Neural cell (in vitro differentiated cells): ENCODE data around the gene DPEP2. TPM values are rescaled to one million over a fixed set of nuclear protein-coding genes. Genes with fewer than 3 reads are reported as not detected.

Source experiments
- H2AFZ ChIP-seq: fragments of 200-600, 300-800 bp; sonication (generic), shearing (Covaris generic); 2 replicates; pipeline ENCODE4 v1.6.0; 2014; ENCODE audit warnings: low read depth, mild to moderate bottlenecking, antibody characterized with exemption, low read length, moderate library complexity
- H3F3A ChIP-seq: fragments of 200-600 bp; shearing (Covaris generic); 2 replicates; pipeline ENCODE4 v1.6.1; 2016; ENCODE audit warnings: mild to moderate bottlenecking, moderate library complexity, mixed read lengths, antibody characterized with exemption, low read length; ENCODE audit not compliant: insufficient read depth, poor library complexity, severe bottlenecking
- H3K27ac ChIP-seq: fragments of 200-600, 300-800 bp; sonication (generic), shearing (Covaris generic); 2 replicates; pipeline ENCODE4 v1.5.1; 2014; ENCODE audit warnings: mild to moderate bottlenecking, low read length, moderate library complexity
- H3K27me3 ChIP-seq: fragments of 300-800, 200-600 bp; sonication (generic), shearing (Covaris generic); 2 replicates; pipeline ENCODE4 v1.6.0; 2014; ENCODE audit warnings: mild to moderate bottlenecking, low read depth, low read length, moderate library complexity; ENCODE audit not compliant: insufficient read depth
- H3K36me3 ChIP-seq: fragments of 300-800, 200-600 bp; sonication (generic), shearing (Covaris generic); 2 replicates; pipeline ENCODE4 v1.5.1; 2014; ENCODE audit warnings: mild to moderate bottlenecking, antibody characterized with exemption, low read length, moderate library complexity; ENCODE audit not compliant: insufficient read depth
- H3K4me2 ChIP-seq: fragments of 300-800, 200-600 bp; sonication (generic), shearing (Covaris generic); 2 replicates; pipeline ENCODE4 v1.6.0; 2014; ENCODE audit warnings: mild to moderate bottlenecking, low read length
- H3K4me3 ChIP-seq: fragments of 300-800, 200-600 bp; sonication (generic), shearing (Covaris generic); 2 replicates; pipeline ENCODE4 v1.5.1; 2014; ENCODE audit warnings: mild to moderate bottlenecking, low read length, moderate library complexity
- H3K79me2 ChIP-seq: fragments of 200-600 bp; shearing (Covaris generic); replicated peaks from 2 replicates; pipeline ENCODE4 v1.6.0; 2014; ENCODE audit warnings: mild to moderate bottlenecking, low read length, moderate library complexity; ENCODE audit not compliant: insufficient read depth
- H3K9ac ChIP-seq: fragments of 300-800, 200-600 bp; sonication (generic), shearing (Covaris generic); 2 replicates; pipeline ENCODE4 v1.6.1; 2016; ENCODE audit warnings: mild to moderate bottlenecking, low read length, mixed read lengths
- H3K9me2 ChIP-seq: fragments of 200-600 bp; shearing (Covaris generic); 2 replicates; pipeline ENCODE4 v1.6.1; 2016; ENCODE audit warnings: mild to moderate bottlenecking, low read length, mixed read lengths; ENCODE audit not compliant: insufficient read depth
- H3K9me3 ChIP-seq: fragments of 200-600, 300-800 bp; sonication (generic), shearing (Covaris generic); 2 replicates; pipeline ENCODE4 v1.6.1; 2016; ENCODE audit warnings: mild to moderate bottlenecking, mixed run types, low read length, moderate library complexity, mixed read lengths
- H4K20me1 ChIP-seq: fragments of 200-600 bp; shearing (Covaris generic); 2 replicates; pipeline ENCODE4 v1.6.1; 2016; ENCODE audit warnings: mild to moderate bottlenecking, mixed run types; ENCODE audit not compliant: insufficient read depth
- CTCF ChIP-seq: fragments of 450-650 bp; IDR thresholded peaks from 2 replicates; pipeline ENCODE4 v1.5.1; 2014; ENCODE audit warnings: antibody characterized with exemption, mild to moderate bottlenecking, moderate library complexity; ENCODE audit not compliant: poor library complexity, severe bottlenecking
- EP300 ChIP-seq: fragments of 450-650 bp; conservative IDR thresholded peaks from 2 replicates; pipeline ENCODE4 v1.6.1; 2014; ENCODE audit warnings: antibody characterized with exemption, mild to moderate bottlenecking, moderate library complexity; ENCODE audit not compliant: poor library complexity, severe bottlenecking
- EZH2 ChIP-seq: fragments of 200-600, 300-800 bp; shearing (Covaris generic), sonication (generic); IDR thresholded peaks from 2 replicates; pipeline ENCODE4 v1.6.1; 2014; ENCODE audit warnings: antibody characterized with exemption, low read length, borderline replicate concordance, mild to moderate bottlenecking; ENCODE audit not compliant: insufficient read depth, poor library complexity, severe bottlenecking
- MXI1 ChIP-seq: fragments of 450-650 bp; conservative IDR thresholded peaks from 2 replicates; pipeline ENCODE4 v1.6.1; 2014; ENCODE audit warnings: antibody characterized with exemption, mild to moderate bottlenecking; ENCODE audit not compliant: poor library complexity, severe bottlenecking
- POLR2AphosphoS5 ChIP-seq: IDR thresholded peaks from 2 replicates; pipeline ENCODE4 v1.6.1; 2012
- RAD21 ChIP-seq: fragments of 450-650 bp; conservative IDR thresholded peaks from 2 replicates; pipeline ENCODE4 v1.6.1; 2014; ENCODE audit warnings: antibody characterized with exemption, mild to moderate bottlenecking, moderate library complexity
- REST ChIP-seq: IDR thresholded peaks from 2 replicates; pipeline ENCODE4 v1.6.1; 2012; ENCODE audit warnings: borderline replicate concordance
- SMC3 ChIP-seq: fragments of 450-650 bp; conservative IDR thresholded peaks from 2 replicates; pipeline ENCODE4 v1.6.1; 2014; ENCODE audit warnings: antibody characterized with exemption, mild to moderate bottlenecking, moderate library complexity; ENCODE audit not compliant: poor library complexity
- TAF1 ChIP-seq: IDR thresholded peaks from 2 replicates; pipeline ENCODE4 v1.6.1; 2012; ENCODE audit warnings: low read depth
- polyA plus RNA-seq: library from polyadenylated mRNA; depleted of rRNA; stranded (reverse); fragments of >200 nt; gene quantifications from 2 replicates; pipeline ENCODE4 v1.2.3, GENCODE V29; 2014

DPEP2 gene
- polyA plus RNA-seq, 1 donor from 2014 or later = not detected

GRCh38 chr16:67967958-67968399 lies 31.3 kb downstream of the DPEP2 start:
- Histone ChIP-seq H4K20me1 (no peaks in the 10 kb centered on the region), H3K27me3 (peaks cover 29% of the 10 kb centered on the region), H3K36me3 (no peaks in the 10 kb centered on the region), H3K4me2 (no peak overlapping the region), H3K4me3 (no peak overlapping the region), H3K9ac (no peak overlapping the region), H3K9me3 (no peaks in the 10 kb centered on the region), H3K27ac (no peak overlapping the region), H2AFZ (no peak overlapping the region), H3F3A (no peaks in the 10 kb centered on the region), H3K79me2 (no peaks in the 10 kb centered on the region), H3K9me2 (no peaks in the 10 kb centered on the region)
- TF ChIP-seq REST (no peak), RAD21 (no peak), CTCF (no peak), POLR2AphosphoS5 (no peak), EZH2 (no peak), MXI1 (no peak), EP300 (no peak), SMC3 (no peak), TAF1 (no peak)

- no peak overlapping the region for H3K4me2 ChIP-seq
- TF ChIP-seq REST (no peak), MXI1 (no peak), RAD21 (no peak), SMC3 (no peak), POLR2AphosphoS5 (no peak), CTCF (no peak), TAF1 (no peak), EZH2 (no peak)
- H3K9me2 ChIP-seq = no peaks in the 10 kb centered on the region
- no peak overlapping the region for H2AFZ ChIP-seq
- H3K9ac ChIP-seq = no peak overlapping the region
- H3K36me3 ChIP-seq = no peaks in the 10 kb centered on the region
- H3K27ac ChIP-seq = no peak overlapping the region
- H3K9me3 ChIP-seq = no peaks in the 10 kb centered on the region
- no peaks in the 10 kb centered on the region for H4K20me1 ChIP-seq
- no peak overlapping the region for H3K4me3 ChIP-seq
- H3F3A ChIP-seq = no peaks in the 10 kb centered on the region
- no peaks in the 10 kb centered on the region for H3K79me2 ChIP-seq
- H3K27me3 ChIP-seq = peaks cover 29% of the 10 kb centered on the region
These were observed 31.9 kb downstream of the DPEP2 start for GRCh38 chr16:67967183-67967957.
